Measurements from ENCODE around the gene IFT172. TPM values are rescaled to one million over a fixed set of nuclear protein-coding genes. Genes with fewer than 3 reads are reported as not detected.

IFT172 gene
- total and polyA plus RNA-seq, 5 experiments from 2014 or later, result 1.1 to 40.6 (median 4.9) TPM

Other genes with a start within 250 kb of the IFT172 start
- gene SLC30A3, start 226.7 kb downstream of the IFT172 start, total RNA-seq, result not detected
- gene SLC30A3, start 226.7 kb downstream of the IFT172 start, polyA plus RNA-seq, result under 1 TPM in 1 of 3 donors, not detected in 2; 0.13 TPM
- gene DNAJC5G, start 214.3 kb downstream of the IFT172 start, total RNA-seq, result not detected
- gene DNAJC5G, start 214.3 kb downstream of the IFT172 start, polyA plus RNA-seq, result not detected
- under 1 TPM in 1 of 2 experiments, not detected in 1; 0.19 TPM for gene TRIM54, start 207.3 kb downstream of the IFT172 start, total RNA-seq
- gene TRIM54, start 207.3 kb downstream of the IFT172 start, polyA plus RNA-seq, result not detected
- 1 to 10 TPM; 5.9 to 6.9 TPM for gene UCN, start 181.3 kb downstream of the IFT172 start, total RNA-seq
- 1 to 10 TPM in 2 of 3 donors, under 1 TPM in 1; 0.54 to 1.3 (median 1.2) TPM for gene UCN, start 181.3 kb downstream of the IFT172 start, polyA plus RNA-seq
- gene MPV17, start 166.6 kb downstream of the IFT172 start, total RNA-seq, result 100 to 1,000 TPM; 109 to 111 TPM
- 100 to 1,000 TPM; 110 to 135 (median 124) TPM for gene MPV17, start 166.6 kb downstream of the IFT172 start, polyA plus RNA-seq
- 100 to 1,000 TPM in 1 of 2 experiments, 10 to 100 TPM in 1; 96.5 to 105 TPM for gene GTF3C2, start 133.0 kb downstream of the IFT172 start, total RNA-seq
- gene GTF3C2, start 133.0 kb downstream of the IFT172 start, polyA plus RNA-seq, result 10 to 100 TPM; 26.2 to 46.1 (median 31.3) TPM
- gene EIF2B4, start 119.4 kb downstream of the IFT172 start, total RNA-seq, result 10 to 100 TPM; 54.9 to 55.5 TPM
- 10 to 100 TPM; 26.4 to 41.2 (median 30.0) TPM for gene EIF2B4, start 119.4 kb downstream of the IFT172 start, polyA plus RNA-seq
- 100 to 1,000 TPM; 121 to 122 TPM for gene SNX17, start 119.1 kb downstream of the IFT172 start, total RNA-seq
- 100 to 1,000 TPM; 200 to 217 (median 215) TPM for gene SNX17, start 119.1 kb downstream of the IFT172 start, polyA plus RNA-seq
- gene ZNF513, start 109.0 kb downstream of the IFT172 start, total RNA-seq, result 10 to 100 TPM; 18.6 to 18.8 TPM
- 1 to 10 TPM; 2.0 to 6.0 (median 2.5) TPM for gene ZNF513, start 109.0 kb downstream of the IFT172 start, polyA plus RNA-seq
- gene PPM1G, start 80.2 kb downstream of the IFT172 start, total RNA-seq, result 10 to 100 TPM; 46.3 to 48.4 TPM
- gene PPM1G, start 80.2 kb downstream of the IFT172 start, polyA plus RNA-seq, result 10 to 100 TPM; 57.1 to 85.2 (median 66.1) TPM
- 100 to 1,000 TPM; 118 TPM for gene NRBP1, start 61.1 kb downstream of the IFT172 start, total RNA-seq
- gene NRBP1, start 61.1 kb downstream of the IFT172 start, polyA plus RNA-seq, result 100 to 1,000 TPM in 1 of 3 donors, 10 to 100 TPM in 2; 73.4 to 107 (median 78.8) TPM
- 10 to 100 TPM; 20.9 to 23.7 TPM for gene KRTCAP3, start 47.4 kb downstream of the IFT172 start, total RNA-seq
- 1 to 10 TPM; 3.1 to 3.9 (median 3.6) TPM for gene KRTCAP3, start 47.4 kb downstream of the IFT172 start, polyA plus RNA-seq
- not detected for gene FNDC4, start 5.5 kb upstream of the IFT172 start, total RNA-seq
- gene FNDC4, start 5.5 kb upstream of the IFT172 start, polyA plus RNA-seq, result under 1 TPM in 2 of 3 donors, not detected in 1; 0.09 to 0.15 TPM
- gene GCKR, start 7.1 kb upstream of the IFT172 start, total RNA-seq, result not detected
- gene GCKR, start 7.1 kb upstream of the IFT172 start, polyA plus RNA-seq, result not detected
- 10 to 100 TPM; 68.1 to 73.5 TPM for gene ZNF512, start 93.3 kb upstream of the IFT172 start, total RNA-seq
- 10 to 100 TPM; 35.3 to 58.9 (median 50.1) TPM for gene ZNF512, start 93.3 kb upstream of the IFT172 start, polyA plus RNA-seq
- gene CCDC121, start 139.3 kb upstream of the IFT172 start, total RNA-seq, result 1 to 10 TPM; 1.6 to 1.8 TPM
- gene CCDC121, start 139.3 kb upstream of the IFT172 start, polyA plus RNA-seq, result 1 to 10 TPM in 1 of 3 donors, under 1 TPM in 2; 0.38 to 1.8 (median 0.99) TPM
- 10 to 100 TPM; 26.4 to 27.1 TPM for gene GPN1, start 139.3 kb upstream of the IFT172 start, total RNA-seq
- 10 to 100 TPM; 57.1 to 70.4 (median 61.3) TPM for gene GPN1, start 139.3 kb upstream of the IFT172 start, polyA plus RNA-seq
- gene SUPT7L, start 173.9 kb upstream of the IFT172 start, total RNA-seq, result 10 to 100 TPM; 49.7 to 52.0 TPM
- gene SUPT7L, start 173.9 kb upstream of the IFT172 start, polyA plus RNA-seq, result 10 to 100 TPM; 17.0 to 23.3 (median 19.9) TPM
- gene SLC4A1AP, start 174.1 kb upstream of the IFT172 start, total RNA-seq, result 10 to 100 TPM; 27.4 to 28.5 TPM
- 10 to 100 TPM; 25.3 to 28.6 (median 27.6) TPM for gene SLC4A1AP, start 174.1 kb upstream of the IFT172 start, polyA plus RNA-seq

Measured in naive thymus-derived CD8-positive, alpha-beta T cell (primary cell).